ENCODE measurements around the gene EHMT1.
"Not testable (repeated sequence)": the region's sequence is repeated elsewhere in the genome, so short reads cannot be mapped to it uniquely, and the experiment has no call there.

The EHMT1 gene

GRCh38 chr9:137590469-137591383, 28.1 kb upstream of the EHMT1 start, which contains the start of gene ZMYND19:
Gene ZMYND19 (minus strand): TSS chr9:137590512. CDS start chr9:137590263, 249 bp downstream.
- peak; percentile 99 for DNase-seq (ENCODE audit: low spot score)

GRCh38 chr9:137592767-137593166, 26.0 kb upstream of the EHMT1 start:
- no peak for DNase-seq (ENCODE audit: low spot score)

- DNase-seq (ENCODE audit: low spot score) = no peak
Measured at GRCh38 chr9:137593176-137593575, 25.6 kb upstream of the EHMT1 start.

- DNase-seq (ENCODE audit: low spot score) = not testable (repeated sequence)
Measured at GRCh38 chr9:137596577-137596976, 22.2 kb upstream of the EHMT1 start.

GRCh38 chr9:137598943-137599342, 19.9 kb upstream of the EHMT1 start:
- no peak for DNase-seq (ENCODE audit: low spot score)

- DNase-seq (ENCODE audit: low spot score) = no peak
Measured at GRCh38 chr9:137602661-137603060, 16.1 kb upstream of the EHMT1 start.

GRCh38 chr9:137603879-137604278, 14.9 kb upstream of the EHMT1 start:
- DNase-seq (ENCODE audit: low spot score) = no peak

GRCh38 chr9:137604345-137605086, 14.3 kb upstream of the EHMT1 start:
- no peak for DNase-seq (ENCODE audit: low spot score)

GRCh38 chr9:137605121-137606004, 13.4 kb upstream of the EHMT1 start, which contains the start of gene ARRDC1:
Gene ARRDC1 (plus strand): TSS chr9:137605686. CDS start chr9:137605718, 32 bp downstream.
- peak; percentile 91 for DNase-seq (ENCODE audit: low spot score)

- peak; percentile 39 for DNase-seq (ENCODE audit: low spot score)
Measured at GRCh38 chr9:137606005-137606621, 12.7 kb upstream of the EHMT1 start.

- no peak for DNase-seq (ENCODE audit: low spot score)
Measured at GRCh38 chr9:137606734-137607138, 12.1 kb upstream of the EHMT1 start.

GRCh38 chr9:137607141-137607857, 11.5 kb upstream of the EHMT1 start:
- peak; percentile 25 for DNase-seq (ENCODE audit: low spot score)

- no peak for DNase-seq (ENCODE audit: low spot score)
Measured at GRCh38 chr9:137610944-137611343, 7.9 kb upstream of the EHMT1 start.

- peak; percentile 55 for DNase-seq (ENCODE audit: low spot score)
Measured at GRCh38 chr9:137611623-137612609, 6.9 kb upstream of the EHMT1 start.

- DNase-seq (ENCODE audit: low spot score) = no peak
Measured at GRCh38 chr9:137612741-137613142, 6.1 kb upstream of the EHMT1 start.

- no peak for DNase-seq (ENCODE audit: low spot score)
Measured at GRCh38 chr9:137613259-137613658, 5.5 kb upstream of the EHMT1 start.

- DNase-seq (ENCODE audit: low spot score) = no peak
Measured at GRCh38 chr9:137613738-137614523, 4.9 kb upstream of the EHMT1 start.

- DNase-seq (ENCODE audit: low spot score) = no peak
Measured at GRCh38 chr9:137614631-137615386, 4.0 kb upstream of the EHMT1 start.

Data from HuH-7 (cell line).